Parathyroid adenoma (tissue), 2 donors: Measurements from ENCODE around the gene HOTAIR.

Source experiments
- H2AFZ ChIP-seq: fragments of 300-600 bp; sonication (generic); one replicate; pipeline ENCODE4 v1.7.0; 2017; ENCODE audit warnings: antibody characterized with exemption, mild to moderate bottlenecking
- H3K27ac ChIP-seq: fragments of 300-600 bp; sonication (generic); one replicate; pipeline ENCODE4 v1.7.0; 2017
- H3K27me3 ChIP-seq: fragments of 300-600 bp; sonication (generic); one replicate; pipeline ENCODE4 v1.7.0; 2017; ENCODE audit warnings: low read length; ENCODE audit not compliant: control insufficient read depth, insufficient read depth
- H3K36me3 ChIP-seq: fragments of 300-600 bp; sonication (generic); one replicate; pipeline ENCODE4 v1.7.0; 2017; ENCODE audit warnings: low read length; ENCODE audit not compliant: control insufficient read depth, insufficient read depth
- H3K4me1 ChIP-seq: fragments of 300-600 bp; sonication (generic); one replicate; pipeline ENCODE4 v1.7.0; 2017; ENCODE audit warnings: control low read depth
- H3K4me2 ChIP-seq: fragments of 300-600 bp; sonication (generic); one replicate; pipeline ENCODE4 v1.7.0; 2017; ENCODE audit warnings: low read length
- H3K4me3 ChIP-seq: fragments of 300-600 bp; sonication (generic); one replicate; pipeline ENCODE4 v1.7.0; 2017; ENCODE audit warnings: low read depth, low read length
- H3K79me2 ChIP-seq: fragments of 300-600 bp; sonication (generic); one replicate; pipeline ENCODE4 v1.7.0; 2017; ENCODE audit warnings: control low read depth
- H3K9ac ChIP-seq: fragments of 300-600 bp; sonication (generic); one replicate; pipeline ENCODE4 v1.7.0; 2017; ENCODE audit warnings: mild to moderate bottlenecking
- H3K9me3 ChIP-seq: fragments of 300-600 bp; sonication (generic); one replicate; pipeline ENCODE4 v1.7.0; 2017; ENCODE audit warnings: low read length; ENCODE audit not compliant: control insufficient read depth
- CTCF ChIP-seq: fragments of 300-600 bp; sonication (generic); IDR thresholded peaks from one replicate; pipeline ENCODE4 v1.7.0; 2017; ENCODE audit warnings: antibody characterized with exemption, mild to moderate bottlenecking
- donor health status: primary hyperparathyroidism.

The HOTAIR gene

GRCh38 chr12:53996240-53997203, 21.8 kb upstream of the HOTAIR start:
- peaks cover 46% of the 10 kb centered on the region for H3K27me3 ChIP-seq
- H3K36me3 ChIP-seq = no peaks in the 10 kb centered on the region
- peak overlapping the region; percentile 81 for H3K4me2 ChIP-seq
- H3K9me3 ChIP-seq = no peaks in the 10 kb centered on the region
- H3K4me3 ChIP-seq = peak overlapping the region; percentile 60
- no peak for TF ChIP-seq CTCF
- peak overlapping the region; percentile 48 for H2AFZ ChIP-seq
- no peaks in the 10 kb centered on the region for H3K79me2 ChIP-seq
- no peak overlapping the region for H3K9ac ChIP-seq
- no peak overlapping the region for H3K27ac ChIP-seq
- no peaks in the 10 kb centered on the region for H3K4me1 ChIP-seq

- Histone ChIP-seq H3K27ac (no peak overlapping the region), H3K4me3 (peak overlapping the region; percentile 60)
These were observed 20.9 kb upstream of the HOTAIR start for GRCh38 chr12:53995378-53996239.

GRCh38 chr12:53995002-53995377, 20.2 kb upstream of the HOTAIR start:
- no peak for TF ChIP-seq CTCF
- H3K9ac ChIP-seq = no peak overlapping the region
- peaks cover 50% of the 10 kb centered on the region for H3K27me3 ChIP-seq

More at GRCh38 chr12:53995378-53996239, 20.9 kb upstream of the HOTAIR start:
- H3K4me1 ChIP-seq = no peaks in the 10 kb centered on the region
- H3K79me2 ChIP-seq = no peaks in the 10 kb centered on the region
- TF ChIP-seq CTCF = no peak
- no peak overlapping the region for H3K9ac ChIP-seq
- H3K27me3 ChIP-seq = peaks cover 51% of the 10 kb centered on the region
- H3K4me2 ChIP-seq = peak overlapping the region; percentile 81
- no peaks in the 10 kb centered on the region for H3K9me3 ChIP-seq
- no peaks in the 10 kb centered on the region for H3K36me3 ChIP-seq
- peak overlapping the region; percentile 48 for H2AFZ ChIP-seq

GRCh38 chr12:53994264-53995001, 19.7 kb upstream of the HOTAIR start:
- TF ChIP-seq CTCF = no peak
- no peak overlapping the region for H3K9ac ChIP-seq
- H3K4me3 ChIP-seq = no peak overlapping the region
- H3K27me3 ChIP-seq = peaks cover 46% of the 10 kb centered on the region
- no peaks in the 10 kb centered on the region for H3K4me1 ChIP-seq
- H3K4me2 ChIP-seq = peak overlapping the region; percentile 81
- no peak overlapping the region for H2AFZ ChIP-seq
- no peaks in the 10 kb centered on the region for H3K79me2 ChIP-seq
- no peaks in the 10 kb centered on the region for H3K9me3 ChIP-seq
- H3K27ac ChIP-seq = no peak overlapping the region
- H3K36me3 ChIP-seq = no peaks in the 10 kb centered on the region

More at GRCh38 chr12:53995002-53995377, 20.2 kb upstream of the HOTAIR start:
- Histone ChIP-seq H3K4me2 (peak overlapping the region; percentile 81), H3K27ac (no peak overlapping the region), H3K79me2 (no peaks in the 10 kb centered on the region), H2AFZ (no peak overlapping the region), H3K4me1 (no peaks in the 10 kb centered on the region), H3K36me3 (no peaks in the 10 kb centered on the region), H3K4me3 (no peak overlapping the region), H3K9me3 (no peaks in the 10 kb centered on the region)
